GM12892 (cell line): ENCODE measurements around the gene OR8B2.

Experiments used
- POLR2A ChIP-seq: IDR thresholded peaks from 2 replicates; pipeline ENCODE4 v1.6.1; 2011; ENCODE audit warnings: low read depth, low read length, control low read depth
- POLR2AphosphoS5 ChIP-seq: IDR thresholded peaks from 2 replicates; pipeline ENCODE4 v1.6.1; 2011; ENCODE audit warnings: low read depth, low read length, control low read depth

GRCh38 chr11:124415356-124415923 is 31.1 kb upstream of the OR8B2 start:
- TF ChIP-seq POLR2A (no peak), POLR2AphosphoS5 (no peak)
